ENCODE measurements around the gene NLRP13. TPM values are rescaled to one million over a fixed set of nuclear protein-coding genes. Genes with fewer than 3 reads are reported as not detected.

The NLRP13 gene
- polyA plus RNA-seq, 1 experiment: not detected

GRCh38 chr19:55912916-55913315, 19.2 kb downstream of the NLRP13 start:
- ChIA-PET POLR2A (no interaction called here), CTCF (no interaction called here)
- Histone ChIP-seq H3K27me3 (ENCODE audit: control insufficient read depth, insufficient read depth, low read length) (no peaks in the 10 kb centered on the region), H3K36me3 (ENCODE audit: control insufficient read depth, insufficient read depth, low read length) (no peaks in the 10 kb centered on the region), H3K4me3 (ENCODE audit: low read depth, low read length) (no peak overlapping the region)
- no peak for TF ChIP-seq CTCF (IDR thresholded peaks at IDR 0.05; ENCODE audit: insufficient read depth, low read depth, low read length)
- no peak for DNase-seq (ENCODE audit: low read depth)

- POLR2A ChIA-PET: no interaction called here
- no peak for TF ChIP-seq CTCF (IDR thresholded peaks at IDR 0.05; ENCODE audit: insufficient read depth, low read depth, low read length)
- no peak for DNase-seq (ENCODE audit: low read depth)
- Histone ChIP-seq H3K4me3 (ENCODE audit: low read depth, low read length) (no peak overlapping the region), H3K36me3 (ENCODE audit: control insufficient read depth, insufficient read depth, low read length) (no peaks in the 10 kb centered on the region), H3K27me3 (ENCODE audit: control insufficient read depth, insufficient read depth, low read length) (no peaks in the 10 kb centered on the region)
- CTCF ChIA-PET: no interaction called here
Observed at GRCh38 chr19:55909801-55910200, 22.3 kb downstream of the NLRP13 start.

GRCh38 chr19:55907746-55908145, 24.4 kb downstream of the NLRP13 start:
- Histone ChIP-seq H3K4me3 (ENCODE audit: low read depth, low read length) (no peak overlapping the region), H3K36me3 (ENCODE audit: control insufficient read depth, insufficient read depth, low read length) (no peaks in the 10 kb centered on the region), H3K27me3 (ENCODE audit: control insufficient read depth, insufficient read depth, low read length) (no peaks in the 10 kb centered on the region)
- CTCF ChIA-PET: no interaction called here
- TF ChIP-seq CTCF (IDR thresholded peaks at IDR 0.05; ENCODE audit: insufficient read depth, low read depth, low read length): no peak
- POLR2A ChIA-PET: no interaction called here
- DNase-seq (ENCODE audit: low read depth): no peak

DNA sequence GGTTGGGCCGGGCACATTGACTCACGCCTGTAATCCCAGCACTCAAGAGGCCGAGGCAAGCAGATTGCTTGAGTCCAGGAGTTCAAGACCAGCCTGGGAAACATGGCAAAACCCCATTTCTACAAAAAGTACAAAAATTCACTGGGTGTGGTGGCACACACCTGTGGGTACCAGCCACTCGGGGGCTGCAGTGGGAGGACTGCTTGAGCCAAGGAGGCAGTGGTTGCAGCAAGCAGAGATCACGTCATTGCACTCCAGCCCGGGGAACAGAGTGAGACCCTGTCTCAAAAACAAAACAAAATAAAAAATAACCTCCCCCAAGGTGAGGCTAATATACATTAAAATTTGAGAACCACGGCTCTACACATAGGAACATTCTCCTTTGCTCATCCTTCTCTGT, 24.9 kb downstream of the NLRP13 start:
- Histone ChIP-seq H3K36me3 (ENCODE audit: control insufficient read depth, insufficient read depth, low read length) (no peaks in the 10 kb centered on the region), H3K4me3 (ENCODE audit: low read depth, low read length) (no peak overlapping the region), H3K27me3 (ENCODE audit: control insufficient read depth, insufficient read depth, low read length) (no peaks in the 10 kb centered on the region)
- no peak for TF ChIP-seq CTCF (IDR thresholded peaks at IDR 0.05; ENCODE audit: insufficient read depth, low read depth, low read length)
- ChIA-PET CTCF (no interaction called here), POLR2A (no interaction called here)
- DNase-seq (ENCODE audit: low read depth): no peak

- Histone ChIP-seq H3K4me3 (ENCODE audit: low read depth, low read length) (no peak overlapping the region), H3K27me3 (ENCODE audit: control insufficient read depth, insufficient read depth, low read length) (no peaks in the 10 kb centered on the region), H3K36me3 (ENCODE audit: control insufficient read depth, insufficient read depth, low read length) (no peaks in the 10 kb centered on the region)
- no peak for DNase-seq (ENCODE audit: low read depth)
- CTCF ChIA-PET: interaction anchor here (0.8 kb wide), 1 partner anchor 13 kb away, joined by 3 read pairs; no protein-coding TSS in a partner anchor
- POLR2A ChIA-PET: no interaction called here
- TF ChIP-seq CTCF (IDR thresholded peaks at IDR 0.05; ENCODE audit: insufficient read depth, low read depth, low read length): no peak
Observed at GRCh38 chr19:55902080-55902751, 29.9 kb downstream of the NLRP13 start.
